ENCODE results near the gene BCAS1. TPM values are rescaled to one million over a fixed set of nuclear protein-coding genes. Genes with fewer than 3 reads are reported as not detected.

BCAS1 gene
- total and polyA plus RNA-seq, 2 donors (not counting 1 experiment from before 2014, with no cell fraction given), result 0.97 to 1.1 TPM

- 94% methylated on average over 2 of the region's 4 CpGs for WGBS (ENCODE audit: insufficient coverage)
- H3K36me3 ChIP-seq (replicated peaks in 1 of 2; ENCODE audit: control extremely low read depth in 1 of 2, control insufficient read depth in 1 of 2, extremely low read depth in 1 of 2, insufficient read depth in 2 of 2, low read length in 1 of 2), result no peaks in the 10 kb centered on the region
- Mint-ChIP-seq H3K27me3 (peaks cover 27% of the 10 kb centered on the region), H3K4me1 (no peaks in the 10 kb centered on the region), H3K4me3 (no peak overlapping the region), H3K9me3 (ENCODE audit: insufficient read depth) (no peaks in the 10 kb centered on the region), H3K27ac (no peak overlapping the region)
- H3K4me3 ChIP-seq (ENCODE audit: control extremely low read depth in 1 of 5, extremely low read depth in 1 of 5, insufficient read depth in 1 of 5, low read depth in 2 of 5, low read length in 4 of 5), result no peak overlapping the region
- no peak overlapping the region for H3K27ac ChIP-seq (ENCODE audit: low read length in 2 of 2)
- H2AFZ ChIP-seq (ENCODE audit: insufficient read depth, low read depth, low read length, poor library complexity, severe bottlenecking), result no peak overlapping the region
- intact Hi-C loops (cut with micrococcal nuclease), result no loop called here
- no peaks in the 10 kb centered on the region for H3K9me3 ChIP-seq (ENCODE audit: control extremely low read depth in 1 of 3, control insufficient read depth in 2 of 3, insufficient read depth in 1 of 3, low read length in 2 of 3)
- POLR2A ChIA-PET, result no interaction called here
- no peak overlapping the region for H3K4me2 ChIP-seq (replicated peaks; ENCODE audit: low read depth, low read length, poor library complexity, severe bottlenecking)
- H3K79me2 ChIP-seq (ENCODE audit: control insufficient read depth, insufficient read depth, low read length), result no peaks in the 10 kb centered on the region
- no peak overlapping the region for H3K9ac ChIP-seq (ENCODE audit: low read length)
- ATAC-seq (ENCODE audit: low read depth), result no peak
- H3K4me1 ChIP-seq (ENCODE audit: control insufficient read depth in 2 of 2, insufficient read depth in 2 of 2, low read length in 2 of 2), result no peaks in the 10 kb centered on the region
- H4K20me1 ChIP-seq (ENCODE audit: control insufficient read depth, insufficient read depth, low read length, poor library complexity, severe bottlenecking), result no peaks in the 10 kb centered on the region
- no peaks in the 10 kb centered on the region for H3K27me3 ChIP-seq (replicated peaks in 1 of 4; ENCODE audit: control extremely low read depth in 1 of 4, control insufficient read depth in 3 of 4, insufficient read depth in 4 of 4, low read length in 3 of 4)
- TF ChIP-seq, protein P1, sequence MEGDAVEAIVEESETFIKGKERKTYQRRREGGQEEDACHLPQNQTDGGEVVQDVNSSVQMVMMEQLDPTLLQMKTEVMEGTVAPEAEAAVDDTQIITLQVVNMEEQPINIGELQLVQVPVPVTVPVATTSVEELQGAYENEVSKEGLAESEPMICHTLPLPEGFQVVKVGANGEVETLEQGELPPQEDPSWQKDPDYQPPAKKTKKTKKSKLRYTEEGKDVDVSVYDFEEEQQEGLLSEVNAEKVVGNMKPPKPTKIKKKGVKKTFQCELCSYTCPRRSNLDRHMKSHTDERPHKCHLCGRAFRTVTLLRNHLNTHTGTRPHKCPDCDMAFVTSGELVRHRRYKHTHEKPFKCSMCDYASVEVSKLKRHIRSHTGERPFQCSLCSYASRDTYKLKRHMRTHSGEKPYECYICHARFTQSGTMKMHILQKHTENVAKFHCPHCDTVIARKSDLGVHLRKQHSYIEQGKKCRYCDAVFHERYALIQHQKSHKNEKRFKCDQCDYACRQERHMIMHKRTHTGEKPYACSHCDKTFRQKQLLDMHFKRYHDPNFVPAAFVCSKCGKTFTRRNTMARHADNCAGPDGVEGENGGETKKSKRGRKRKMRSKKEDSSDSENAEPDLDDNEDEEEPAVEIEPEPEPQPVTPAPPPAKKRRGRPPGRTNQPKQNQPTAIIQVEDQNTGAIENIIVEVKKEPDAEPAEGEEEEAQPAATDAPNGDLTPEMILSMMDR (IDR thresholded peaks at IDR 0.05), result no peak
- TF ChIP-seq EZH2 (IDR thresholded peaks at IDR 0.05; ENCODE audit: borderline replicate concordance, insufficient read depth, low read depth, low read length, poor library complexity, severe bottlenecking), result no peak
- CTCF ChIA-PET, result no interaction called here
- DNase-seq, result no peak
Observed at GRCh38 chr20:53986037-53986650, 84.2 kb downstream of the BCAS1 start.

- Histone ChIP-seq H4K20me1 (ENCODE audit: control insufficient read depth, insufficient read depth, low read length, poor library complexity, severe bottlenecking) (no peaks in the 10 kb centered on the region), H2AFZ (ENCODE audit: insufficient read depth, low read depth, low read length, poor library complexity, severe bottlenecking) (no peak overlapping the region), H3K9ac (ENCODE audit: low read length) (no peak overlapping the region), H3K79me2 (ENCODE audit: control insufficient read depth, insufficient read depth, low read length) (no peaks in the 10 kb centered on the region), H3K27ac (ENCODE audit: low read length in 2 of 2) (no peak overlapping the region), H3K4me2 (replicated peaks; ENCODE audit: low read depth, low read length, poor library complexity, severe bottlenecking) (no peak overlapping the region), H3K36me3 (replicated peaks in 1 of 2; ENCODE audit: control extremely low read depth in 1 of 2, control insufficient read depth in 1 of 2, extremely low read depth in 1 of 2, insufficient read depth in 2 of 2, low read length in 1 of 2) (no peaks in the 10 kb centered on the region), H3K9me3 (ENCODE audit: control extremely low read depth in 1 of 3, control insufficient read depth in 2 of 3, insufficient read depth in 1 of 3, low read length in 2 of 3) (no peaks in the 10 kb centered on the region), H3K4me3 (ENCODE audit: control extremely low read depth in 1 of 5, extremely low read depth in 1 of 5, insufficient read depth in 1 of 5, low read depth in 2 of 5, low read length in 4 of 5) (no peak overlapping the region), H3K4me1 (ENCODE audit: control insufficient read depth in 2 of 2, insufficient read depth in 2 of 2, low read length in 2 of 2) (no peaks in the 10 kb centered on the region), H3K27me3 (replicated peaks in 1 of 4; ENCODE audit: control extremely low read depth in 1 of 4, control insufficient read depth in 3 of 4, insufficient read depth in 4 of 4, low read length in 3 of 4) (no peaks in the 10 kb centered on the region)
- Mint-ChIP-seq H3K27ac (no peak overlapping the region), H3K4me3 (no peak overlapping the region), H3K27me3 (peaks cover 31% of the 10 kb centered on the region), H3K9me3 (ENCODE audit: insufficient read depth) (no peaks in the 10 kb centered on the region), H3K4me1 (no peaks in the 10 kb centered on the region)
- ChIA-PET CTCF (no interaction called here), POLR2A (no interaction called here)
- WGBS (ENCODE audit: insufficient coverage), result 97% methylated on average over 4 of the region's 8 CpGs
- no peak for ATAC-seq (ENCODE audit: low read depth)
- no peak for DNase-seq
- intact Hi-C loops (cut with micrococcal nuclease), result no loop called here
- no peak for TF ChIP-seq EZH2 (IDR thresholded peaks at IDR 0.05; ENCODE audit: borderline replicate concordance, insufficient read depth, low read depth, low read length, poor library complexity, severe bottlenecking)
Observed at GRCh38 chr20:53985150-53985518, 85.3 kb downstream of the BCAS1 start.

All from B cell (primary cell).